Stimulated activated CD8-positive, alpha-beta memory T cell treated with anti-CD3 and anti-CD28 coated beads, Interleukin-15, amount 100 ng/mL, for 24 hours (primary cell): ENCODE measurements around the gene VCAN.

Experiments used
- DNase-seq: peaks from one replicate; pipeline ENCODE4 v3.0.0-alpha.2; 2020; ENCODE audit warnings: low read depth

Gene VCAN

DNA sequence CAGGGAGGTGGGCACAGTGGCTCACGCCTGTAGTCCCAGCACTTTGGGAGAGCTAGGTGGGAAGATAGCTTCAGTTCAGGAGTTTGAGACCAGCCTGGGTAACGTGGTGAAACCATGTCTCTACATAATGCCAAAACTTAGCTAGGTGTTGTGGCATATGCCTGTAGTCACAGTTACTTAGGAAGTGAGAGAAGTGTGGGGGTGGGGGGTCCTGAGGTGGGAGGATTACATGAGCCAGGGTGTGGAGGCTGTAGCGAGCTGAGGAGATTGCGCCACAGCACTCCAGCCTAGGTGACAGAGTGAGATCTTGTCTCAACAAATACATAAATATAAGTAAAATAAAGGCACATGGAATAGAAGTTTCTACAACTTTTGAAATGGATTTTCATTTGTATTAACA is 23.1 kb downstream of the VCAN start:
- no peak for DNase-seq

DNA sequence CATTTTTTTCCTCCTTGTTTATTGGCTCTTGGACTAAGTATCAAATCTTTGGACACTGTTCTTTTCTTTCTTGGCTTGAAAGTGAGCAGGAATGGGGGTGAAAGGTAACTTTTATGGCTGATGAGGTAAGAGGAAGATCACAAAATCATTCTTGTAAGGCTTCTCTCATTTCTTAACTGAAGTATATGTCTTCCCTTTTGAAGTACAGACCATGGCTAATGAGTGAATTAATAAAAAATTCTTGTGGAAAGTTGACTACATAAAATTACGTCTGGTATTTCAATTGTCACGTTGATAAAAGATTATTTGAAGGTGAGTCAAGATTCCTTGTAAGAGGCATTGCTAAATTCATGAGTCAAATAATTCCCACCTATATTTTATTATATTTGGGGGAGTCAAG is 25.1 kb downstream of the VCAN start:
- DNase-seq: no peak

DNA sequence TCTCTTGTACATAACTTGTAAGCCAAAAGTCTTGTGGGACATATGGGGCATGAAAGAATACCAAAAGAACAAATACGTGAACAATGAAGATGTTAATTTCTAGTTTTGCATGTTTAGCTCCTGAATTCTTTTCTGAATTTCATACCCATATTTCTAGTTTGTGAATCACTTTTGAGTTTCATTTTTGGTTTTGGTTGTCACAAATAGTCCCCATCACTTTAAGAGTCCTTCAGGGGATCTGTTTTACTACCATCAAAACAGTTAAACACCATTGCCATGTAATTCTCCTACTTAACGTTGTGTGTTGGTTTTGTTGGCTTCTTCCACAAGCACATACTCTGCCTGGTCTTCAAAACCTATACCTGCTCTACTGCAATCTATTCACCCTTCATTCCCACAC is 27.0 kb downstream of the VCAN start:
- no peak for DNase-seq

DNA sequence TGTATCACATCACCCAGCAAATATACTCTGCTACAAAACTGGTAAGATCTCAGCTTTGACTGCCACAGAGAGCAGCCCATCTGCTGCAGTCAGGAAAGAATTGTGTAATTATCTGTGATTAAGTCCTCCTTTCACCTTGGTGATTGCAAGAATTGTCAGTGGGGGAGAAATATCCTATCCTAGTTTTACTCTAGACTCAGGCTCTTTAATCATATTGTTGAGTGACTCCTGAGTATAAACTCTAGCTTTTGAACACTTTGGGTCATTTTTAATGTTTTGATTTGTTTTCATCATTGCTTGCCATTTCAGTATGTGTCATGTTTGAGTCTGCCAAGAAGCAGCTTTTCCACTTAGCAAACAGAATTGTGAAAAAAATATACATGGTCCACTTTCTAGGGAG is 32.1 kb downstream of the VCAN start:
- no peak for DNase-seq

DNA sequence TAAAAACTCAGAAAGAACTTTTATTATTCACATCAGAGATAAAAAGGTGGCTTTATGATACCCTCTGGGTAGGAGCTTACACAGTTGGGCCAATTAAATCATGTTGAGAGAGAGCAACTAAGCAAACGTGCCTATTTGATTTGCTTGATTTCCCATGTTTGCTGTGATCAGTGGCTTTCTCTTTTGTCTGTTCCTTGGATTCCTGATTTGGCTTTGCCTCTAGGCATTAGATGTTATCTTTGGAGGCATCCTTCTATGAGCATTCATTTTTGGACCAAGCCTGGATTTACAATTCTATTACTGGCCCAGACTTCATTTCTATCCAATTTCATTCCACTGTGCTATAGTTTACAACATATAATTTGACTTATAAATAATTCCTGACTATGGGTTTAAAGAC is 35.9 kb downstream of the VCAN start:
- no peak for DNase-seq

DNA sequence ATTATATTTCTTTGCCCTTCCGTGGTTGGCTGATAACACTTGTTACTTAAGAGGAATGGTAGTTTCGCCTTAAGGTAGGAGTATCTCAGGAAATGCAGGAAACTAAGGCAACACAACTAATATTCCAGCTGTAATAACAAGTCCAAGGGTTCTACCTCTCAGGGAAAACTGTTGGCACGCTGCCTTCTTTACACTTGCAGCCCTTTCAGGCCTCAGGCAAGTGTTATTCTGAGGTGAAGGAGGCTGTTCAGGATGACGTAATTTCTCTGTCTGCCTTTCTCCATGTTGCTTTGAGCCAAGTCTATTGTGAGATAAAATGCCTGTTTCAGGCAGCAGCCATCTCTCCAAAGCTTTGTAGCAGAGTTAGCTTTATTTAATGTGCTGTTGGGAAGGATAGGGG is 38.0 kb downstream of the VCAN start:
- DNase-seq: no peak

DNA sequence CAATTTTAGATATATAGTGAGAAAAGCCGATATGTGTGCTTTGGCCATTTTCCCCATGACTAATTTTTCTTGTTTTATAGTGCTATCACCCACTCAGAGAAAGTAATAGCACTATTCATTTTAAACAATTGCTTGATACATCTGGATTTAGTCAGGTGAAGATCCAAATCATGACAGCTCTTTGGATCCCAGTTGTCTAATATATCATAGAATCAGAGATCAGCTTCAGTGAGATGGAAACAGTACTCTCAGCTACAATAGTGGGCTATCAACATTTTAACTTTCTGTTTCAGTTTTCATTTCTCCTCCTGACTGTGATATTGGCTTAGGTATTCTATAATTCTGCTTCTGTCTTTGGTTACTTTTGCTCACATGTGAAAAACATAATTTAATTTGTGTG is 38.7 kb downstream of the VCAN start:
- no peak for DNase-seq

DNA sequence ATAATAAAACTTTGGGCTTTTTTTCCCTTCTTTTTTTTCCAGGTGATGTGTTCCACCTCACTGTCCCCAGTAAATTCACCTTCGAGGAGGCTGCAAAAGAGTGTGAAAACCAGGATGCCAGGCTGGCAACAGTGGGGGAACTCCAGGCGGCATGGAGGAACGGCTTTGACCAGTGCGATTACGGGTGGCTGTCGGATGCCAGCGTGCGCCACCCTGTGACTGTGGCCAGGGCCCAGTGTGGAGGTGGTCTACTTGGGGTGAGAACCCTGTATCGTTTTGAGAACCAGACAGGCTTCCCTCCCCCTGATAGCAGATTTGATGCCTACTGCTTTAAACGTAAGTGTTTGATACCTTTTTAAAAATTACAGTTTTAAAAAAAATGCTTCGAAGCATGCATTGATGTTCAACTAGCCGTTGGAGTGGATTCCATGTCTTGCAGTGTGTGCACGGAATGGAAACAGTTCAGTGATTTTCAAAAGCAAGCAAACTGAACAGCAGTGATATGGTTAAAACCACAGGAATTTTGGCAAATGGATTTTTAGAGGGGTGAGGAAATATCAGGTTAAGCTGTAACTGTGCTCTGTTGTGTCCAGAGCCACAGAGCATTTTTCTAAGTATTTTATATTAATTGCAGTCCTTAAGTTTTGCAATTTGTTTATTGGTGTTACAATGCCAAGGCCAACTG is 40.7 kb downstream of the VCAN start:
- DNase-seq: no peak

DNA sequence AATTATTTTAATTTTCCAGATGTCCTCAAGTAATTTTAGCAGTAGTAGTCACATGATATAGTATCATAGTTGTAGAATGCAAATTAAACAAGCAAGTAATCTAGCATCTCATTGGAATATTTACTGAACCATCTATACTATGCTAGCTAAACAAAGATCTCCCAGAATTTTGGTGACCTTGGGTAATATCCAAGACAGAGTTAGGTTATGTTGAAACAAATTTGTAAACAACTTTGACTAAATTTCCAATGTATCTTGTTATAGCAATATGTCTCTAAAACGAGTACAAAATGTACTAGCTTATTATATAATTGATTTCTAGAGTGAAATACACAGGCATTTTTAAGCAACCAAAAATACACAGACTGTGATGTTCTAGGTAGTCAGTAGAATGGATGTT is 41.5 kb downstream of the VCAN start:
- no peak for DNase-seq

DNA sequence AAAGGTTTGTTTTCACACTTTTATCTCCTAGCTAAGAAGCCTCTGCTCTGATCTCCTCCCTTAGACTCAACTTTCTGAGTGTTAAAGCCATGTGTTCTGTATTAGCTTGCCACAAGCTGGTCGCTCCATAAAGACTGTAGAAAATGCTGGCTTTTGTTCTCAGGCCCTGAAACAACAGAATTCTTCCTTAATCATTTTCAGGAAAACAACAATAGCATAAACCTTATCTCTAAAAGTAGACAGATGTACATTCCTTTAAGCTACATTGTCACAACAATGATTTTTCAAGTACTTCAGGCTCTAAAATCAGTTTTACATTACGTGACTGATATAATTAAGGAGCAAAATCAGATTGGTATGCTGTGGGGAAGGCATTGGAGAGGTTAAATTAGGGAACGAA is 41.9 kb downstream of the VCAN start:
- DNase-seq: no peak

DNA sequence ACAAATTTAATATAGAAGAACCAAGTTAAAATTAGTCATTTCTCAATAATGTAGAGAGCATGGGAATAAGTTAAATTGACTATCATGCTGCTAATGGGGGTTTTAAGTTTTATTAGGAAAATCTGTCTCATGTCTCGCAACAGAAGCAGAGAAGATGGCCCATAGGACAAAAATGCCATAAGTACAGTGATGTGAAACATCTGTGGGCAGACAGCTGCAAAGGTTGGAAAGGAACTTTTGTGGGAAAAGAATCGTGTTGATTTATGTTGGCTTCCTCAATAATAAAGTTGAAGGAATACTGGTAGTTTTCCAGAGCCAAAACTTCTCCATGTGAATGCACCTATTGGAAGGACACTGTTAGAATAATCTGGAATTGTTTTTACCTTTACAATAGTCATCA is 44.8 kb downstream of the VCAN start:
- DNase-seq: no peak

DNA sequence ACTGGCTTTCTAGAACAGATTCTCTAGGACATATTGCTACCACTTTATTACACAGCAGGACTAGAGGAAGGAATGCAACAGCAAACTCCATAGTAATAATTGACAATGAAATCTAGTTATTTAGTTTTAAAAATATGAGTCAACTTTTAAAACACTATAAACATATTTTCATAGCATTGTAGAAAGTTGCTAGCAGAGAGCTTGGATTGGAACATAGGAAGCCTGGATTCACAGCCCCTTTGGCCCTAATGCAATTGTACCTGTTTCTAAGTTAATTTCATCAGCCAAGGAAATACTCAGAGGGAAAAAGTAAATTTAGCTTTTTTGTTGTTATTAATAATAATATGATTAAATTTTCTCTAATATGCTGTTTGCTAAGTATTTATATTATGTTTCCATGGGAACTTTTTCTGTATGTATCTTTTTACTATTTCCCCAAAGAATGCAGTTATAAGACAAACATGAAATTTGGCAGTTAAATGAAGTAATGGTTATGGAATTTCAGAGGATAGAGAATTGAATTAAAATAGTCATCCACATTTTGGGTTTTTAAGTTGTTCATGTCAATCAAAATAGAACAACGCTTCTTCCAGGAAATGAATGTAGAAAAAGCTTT is 45.6 kb downstream of the VCAN start:
- no peak for DNase-seq

DNA sequence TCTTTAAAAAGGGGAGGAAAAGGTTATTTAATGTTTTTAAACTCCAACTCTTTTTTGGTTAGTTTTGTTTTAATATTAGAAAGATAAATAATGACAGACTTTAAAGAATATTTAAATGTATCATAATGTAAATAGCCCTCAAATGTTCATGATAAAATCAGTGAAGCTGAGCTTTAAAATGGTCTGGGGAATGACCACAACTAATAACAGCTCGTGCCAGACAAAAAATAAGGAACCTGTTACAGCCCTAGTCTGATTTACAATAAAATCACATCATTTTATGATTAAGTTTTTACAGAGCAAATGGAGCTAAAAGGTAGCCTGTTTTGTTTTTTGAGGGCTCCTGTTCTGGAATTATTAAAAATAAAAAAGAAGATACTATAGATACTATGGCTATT is 46.1 kb downstream of the VCAN start:
- no peak for DNase-seq

DNA sequence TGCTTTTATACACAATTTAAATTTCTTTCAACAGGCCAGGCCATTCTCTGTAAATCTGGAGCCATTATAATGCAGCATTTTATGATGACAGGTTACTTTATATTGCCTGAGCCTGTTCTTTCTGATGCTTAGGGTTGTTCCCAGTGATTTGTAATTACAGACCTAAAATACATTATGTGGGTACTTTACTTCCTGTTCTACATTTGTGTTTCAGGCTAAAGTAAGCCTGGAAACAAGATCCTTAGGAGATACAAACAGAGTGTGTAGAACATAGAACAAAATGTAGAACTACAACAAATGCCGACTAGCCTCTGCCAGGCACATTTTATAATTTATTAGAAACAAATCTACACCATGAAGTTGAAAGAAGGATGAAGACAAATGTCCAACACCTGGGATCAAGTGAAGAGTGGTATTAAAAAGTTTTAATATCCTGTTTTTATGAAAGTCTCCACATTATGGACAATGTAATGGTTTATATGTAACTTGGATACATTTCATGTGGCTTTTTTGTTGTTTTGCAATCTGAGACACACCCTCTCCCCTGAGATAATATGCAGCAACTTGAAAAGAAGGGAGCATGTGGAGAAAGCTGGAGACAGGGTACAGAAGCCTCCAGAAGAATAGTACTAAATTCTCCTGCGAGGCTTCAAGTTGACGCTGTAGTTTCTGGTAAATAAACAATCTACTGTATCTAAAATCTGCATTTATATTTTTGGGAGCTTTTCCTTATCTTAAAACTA is 46.9 kb downstream of the VCAN start:
- DNase-seq: no peak

DNA sequence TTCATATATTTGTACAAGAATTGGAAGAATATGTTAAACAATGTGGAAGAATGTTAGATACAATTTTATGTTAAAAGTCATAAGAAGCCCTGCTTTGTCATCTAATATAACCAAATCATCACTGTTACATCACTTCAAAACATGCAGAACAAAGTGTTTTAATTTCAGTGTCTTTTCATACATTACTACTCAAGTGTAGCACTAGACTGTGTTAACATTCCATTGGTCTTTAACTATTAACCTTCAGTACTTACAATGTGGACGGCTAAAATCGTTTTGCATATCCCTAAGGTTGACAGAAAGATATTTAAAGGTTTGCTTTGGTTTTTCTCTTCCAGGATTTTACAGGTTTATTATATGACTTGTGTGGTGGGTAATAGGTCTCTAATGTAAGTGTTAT is 50.9 kb downstream of the VCAN start:
- no peak for DNase-seq

DNA sequence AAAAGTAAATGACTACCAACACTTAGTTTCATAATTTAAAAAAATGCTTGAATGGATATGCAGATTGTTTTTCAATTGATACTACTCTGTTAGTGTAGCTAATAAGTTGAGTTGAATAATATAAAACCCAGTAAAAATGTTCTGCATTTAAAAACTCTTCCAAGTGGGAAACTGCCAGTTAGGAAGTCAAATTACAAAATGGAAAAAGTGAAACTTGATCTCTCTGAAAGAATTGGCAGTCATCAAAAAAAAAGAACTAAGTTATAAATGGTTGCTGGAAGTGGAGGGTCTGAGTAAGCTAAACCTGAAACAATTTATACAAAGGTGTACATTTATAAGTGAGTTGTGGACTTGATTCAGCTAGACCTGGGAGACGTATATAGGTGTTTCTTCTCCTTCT is 52.4 kb downstream of the VCAN start:
- no peak for DNase-seq

DNA sequence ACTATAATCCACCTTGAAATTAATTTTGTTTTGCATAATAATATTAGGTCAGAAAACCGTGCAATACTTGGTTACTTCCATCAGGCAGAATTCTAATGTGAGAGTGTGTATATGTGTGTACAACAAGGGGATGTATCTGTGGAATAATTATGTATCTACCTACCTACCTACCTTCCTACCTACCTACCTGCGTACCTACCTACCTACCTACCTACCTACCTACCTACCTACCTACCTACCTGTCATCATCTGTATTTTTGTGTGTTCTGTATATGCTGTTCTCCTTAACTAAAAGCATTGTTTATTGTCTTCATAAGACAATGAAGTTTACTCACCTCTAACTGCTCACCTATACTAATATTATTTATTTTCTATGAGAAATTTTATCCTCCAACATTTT is 52.8 kb downstream of the VCAN start:
- DNase-seq: no peak

DNA sequence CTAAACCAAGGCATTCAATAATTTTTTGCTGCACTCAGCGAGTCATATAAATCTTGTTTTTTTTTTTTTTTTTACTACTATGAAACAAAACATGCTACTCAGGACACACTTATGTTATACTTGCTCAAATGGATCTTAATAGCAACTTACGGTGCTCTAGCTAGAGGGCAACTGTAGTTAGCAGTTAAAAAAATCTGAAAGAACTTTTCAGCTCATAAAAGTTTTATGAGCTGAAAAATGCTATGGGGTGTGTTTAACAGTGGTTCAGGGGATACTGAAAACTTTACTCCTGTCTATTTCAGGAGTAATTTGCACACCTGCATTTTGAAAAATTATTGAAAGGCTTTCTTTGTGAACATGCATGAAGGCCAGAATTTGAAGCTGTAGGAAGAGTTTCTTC is 53.4 kb downstream of the VCAN start:
- no peak for DNase-seq

DNA sequence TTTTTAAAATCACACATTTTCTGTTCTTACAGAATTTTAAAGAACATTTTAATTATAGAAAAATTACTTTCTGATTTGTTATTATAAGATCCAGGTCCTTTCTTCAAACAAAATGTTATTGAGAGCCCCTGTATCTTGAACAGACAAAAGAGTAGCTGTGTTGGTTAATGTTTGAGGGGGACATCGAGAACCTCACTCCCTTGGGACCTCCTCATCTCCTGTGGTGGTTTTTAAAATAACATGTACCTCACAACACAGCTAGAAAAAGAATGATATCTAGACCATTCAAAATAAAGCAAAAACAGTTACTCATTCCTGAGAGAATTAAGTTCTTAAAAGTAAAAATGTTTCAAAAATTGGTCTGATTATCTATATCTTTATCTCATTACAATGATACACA is 54.7 kb downstream of the VCAN start:
- no peak for DNase-seq

DNA sequence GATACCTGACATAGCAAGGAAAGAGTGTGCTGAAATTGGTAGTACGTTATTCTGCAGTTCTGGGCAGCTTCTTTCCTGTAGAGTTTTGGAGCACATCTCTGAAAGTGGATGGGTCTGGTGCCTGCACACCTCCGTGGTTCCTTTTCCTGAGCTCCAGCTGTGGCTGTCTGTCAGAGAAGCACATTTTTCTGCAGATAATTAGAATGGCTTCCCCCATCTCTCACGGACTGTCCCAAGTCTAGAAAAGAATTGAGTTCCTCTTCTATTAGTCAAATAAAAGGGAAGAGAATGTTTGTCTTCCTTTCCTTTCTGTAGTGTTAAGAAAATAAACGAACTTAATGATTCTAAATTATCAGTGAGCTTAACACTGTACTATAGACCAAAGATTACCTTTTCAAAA is 55.7 kb downstream of the VCAN start:
- DNase-seq: no peak

DNA sequence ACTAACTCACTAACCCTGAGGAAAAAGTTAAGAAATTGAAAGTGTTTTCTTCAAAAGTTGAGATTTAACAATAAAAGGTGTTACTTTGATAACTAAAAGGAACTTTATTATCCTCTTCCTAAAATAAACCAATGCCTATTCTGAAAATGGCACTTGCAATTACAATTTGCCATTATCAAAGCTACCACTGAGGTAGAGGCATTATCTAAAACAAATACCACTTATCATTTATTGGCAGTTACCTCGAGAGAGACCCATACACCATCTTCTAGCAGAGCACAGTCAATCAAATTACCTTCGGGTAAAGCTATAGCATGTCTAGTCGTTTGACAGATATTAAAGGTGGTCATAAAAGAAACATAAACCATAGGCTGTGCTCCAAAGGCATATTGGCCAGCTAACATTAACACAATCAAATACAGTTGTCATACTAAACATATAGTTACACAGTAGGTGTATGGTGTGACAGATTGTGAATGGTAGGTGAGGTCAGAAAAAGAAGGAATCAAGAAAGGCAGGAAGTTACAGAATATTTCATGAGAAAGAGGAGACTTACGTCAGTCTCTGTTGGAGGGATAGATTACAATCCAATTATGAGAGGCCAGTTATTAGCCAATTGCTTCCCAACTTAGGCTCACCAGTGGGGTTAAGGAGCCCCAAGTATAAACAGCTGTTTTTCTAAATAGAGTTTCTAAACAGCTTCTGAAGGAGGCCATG is 56.3 kb downstream of the VCAN start:
- no peak for DNase-seq

DNA sequence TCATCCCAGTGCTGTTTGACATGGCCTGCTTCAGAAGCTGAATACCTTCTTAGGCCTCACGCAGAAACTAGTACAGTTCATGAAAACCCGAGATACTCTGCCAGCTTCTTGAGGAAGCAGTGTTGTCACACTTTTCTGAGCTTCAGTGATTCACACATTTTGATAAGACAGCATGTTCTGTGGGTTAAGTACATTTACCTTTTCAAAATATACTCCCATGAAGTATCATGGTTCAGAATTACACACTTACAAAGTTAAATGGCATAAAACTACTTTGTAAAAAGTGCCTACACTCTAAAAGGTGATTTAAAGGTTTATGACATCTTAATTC is 56.9 kb downstream of the VCAN start:
- DNase-seq: no peak

DNA sequence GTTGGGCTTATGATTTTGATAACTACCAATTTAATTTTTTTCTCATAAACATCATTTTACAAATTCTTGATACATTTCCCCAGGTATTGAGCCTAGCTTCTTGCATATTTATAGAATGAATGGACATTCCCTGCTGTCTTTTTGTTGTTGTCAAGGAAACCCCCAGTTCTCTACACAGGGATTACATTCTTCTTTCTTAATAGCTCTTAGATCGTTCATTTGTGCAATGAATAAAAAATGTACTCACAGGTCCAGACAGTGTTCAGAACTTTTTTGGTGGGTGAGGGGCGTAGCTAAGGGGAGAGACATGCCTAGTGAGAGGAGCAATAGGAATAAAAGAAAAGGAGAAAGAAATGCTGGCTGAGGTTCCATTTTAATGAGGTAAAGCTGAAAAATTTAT is 58.6 kb downstream of the VCAN start:
- no peak for DNase-seq
